Ishikawa (cell line): ENCODE measurements around the gene PDE11A.

Experiments used
- TAF1 ChIP-seq: IDR thresholded peaks from 2 replicates; pipeline ENCODE4 v1.6.1; 2012; ENCODE audit warnings: low read depth, mild to moderate bottlenecking
- TCF12 ChIP-seq: IDR thresholded peaks from 2 replicates; pipeline ENCODE4 v1.6.1; 2012; ENCODE audit warnings: low read depth
- USF1 ChIP-seq: IDR thresholded peaks from 2 replicates; pipeline ENCODE4 v1.6.1; 2012
- TF ChIP-seq, protein P1 (sequence below): IDR thresholded peaks from 2 replicates; pipeline ENCODE4 v1.6.1; 2012; ENCODE audit warnings: low read depth, mild to moderate bottlenecking

GRCh38 chr2:177670791-177671535, 401.6 kb downstream of the PDE11A start:
- TF ChIP-seq, protein P1, sequence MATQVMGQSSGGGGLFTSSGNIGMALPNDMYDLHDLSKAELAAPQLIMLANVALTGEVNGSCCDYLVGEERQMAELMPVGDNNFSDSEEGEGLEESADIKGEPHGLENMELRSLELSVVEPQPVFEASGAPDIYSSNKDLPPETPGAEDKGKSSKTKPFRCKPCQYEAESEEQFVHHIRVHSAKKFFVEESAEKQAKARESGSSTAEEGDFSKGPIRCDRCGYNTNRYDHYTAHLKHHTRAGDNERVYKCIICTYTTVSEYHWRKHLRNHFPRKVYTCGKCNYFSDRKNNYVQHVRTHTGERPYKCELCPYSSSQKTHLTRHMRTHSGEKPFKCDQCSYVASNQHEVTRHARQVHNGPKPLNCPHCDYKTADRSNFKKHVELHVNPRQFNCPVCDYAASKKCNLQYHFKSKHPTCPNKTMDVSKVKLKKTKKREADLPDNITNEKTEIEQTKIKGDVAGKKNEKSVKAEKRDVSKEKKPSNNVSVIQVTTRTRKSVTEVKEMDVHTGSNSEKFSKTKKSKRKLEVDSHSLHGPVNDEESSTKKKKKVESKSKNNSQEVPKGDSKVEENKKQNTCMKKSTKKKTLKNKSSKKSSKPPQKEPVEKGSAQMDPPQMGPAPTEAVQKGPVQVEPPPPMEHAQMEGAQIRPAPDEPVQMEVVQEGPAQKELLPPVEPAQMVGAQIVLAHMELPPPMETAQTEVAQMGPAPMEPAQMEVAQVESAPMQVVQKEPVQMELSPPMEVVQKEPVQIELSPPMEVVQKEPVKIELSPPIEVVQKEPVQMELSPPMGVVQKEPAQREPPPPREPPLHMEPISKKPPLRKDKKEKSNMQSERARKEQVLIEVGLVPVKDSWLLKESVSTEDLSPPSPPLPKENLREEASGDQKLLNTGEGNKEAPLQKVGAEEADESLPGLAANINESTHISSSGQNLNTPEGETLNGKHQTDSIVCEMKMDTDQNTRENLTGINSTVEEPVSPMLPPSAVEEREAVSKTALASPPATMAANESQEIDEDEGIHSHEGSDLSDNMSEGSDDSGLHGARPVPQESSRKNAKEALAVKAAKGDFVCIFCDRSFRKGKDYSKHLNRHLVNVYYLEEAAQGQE: no peak
- TF ChIP-seq TAF1: no peak
- no peak for TF ChIP-seq USF1
- no peak for TF ChIP-seq TCF12
